GM12878 (cell line): ENCODE data around the gene OSBPL7. TPM values are rescaled to one million over a fixed set of nuclear protein-coding genes. Genes with fewer than 3 reads are reported as not detected.

Experiments
- ATAC-seq: fragments of 200-7000 bp; cut with Tn5 transposase; 3 replicates; pipeline ENCODE4 v1.9.1; 2020; ENCODE audit warnings: mild to moderate bottlenecking, moderate library complexity
- BruUV-seq: library from RNA; stranded (reverse); fragments of 400-500 nt; replicated peaks from 2 replicates; lab custom pipeline; 2021; lab: Mats Ljungman, UMichigan
- CTCF ChIA-PET: fragments of 300-600 bp; sonication (Branson Sonifier 250); formaldehyde crosslinking; extraction: SDS; loops from one replicate; lab custom pipeline; 2021; ENCODE audit warnings: inconsistent platforms; lab: Yijun Ruan, JAX
- POLR2A ChIA-PET: fragments of 350-600 bp; formaldehyde crosslinking; extraction: SDS; loops from one replicate; lab custom pipeline; 2021; ENCODE audit warnings: inconsistent platforms; lab: Charles Lee
- RAD21 ChIA-PET: fragments of 300-600 bp; sonication (Branson Sonifier 250); formaldehyde crosslinking; loops from one replicate; lab custom pipeline; 2023; ENCODE audit warnings: antibody characterized with exemption; ENCODE audit not compliant: unreplicated experiment; lab: Charles Lee
- SMC1A ChIA-PET: fragments of 300-600 bp; sonication (Branson Sonifier 250); formaldehyde crosslinking; loops from one replicate; lab custom pipeline; 2023; ENCODE audit not compliant: unreplicated experiment, uncharacterized antibody; lab: Charles Lee
- DNase-seq: peaks from one replicate; pipeline ENCODE4 v3.0.0-alpha.2; 2011; ENCODE audit warnings: low read depth, low spot score
- FAIRE-seq: peaks from 3 replicates; lab custom pipeline; 2011; peaks lifted over from hg19 to GRCh38; lab: Jason Lieb, UNC
- H2AFZ ChIP-seq: 2 replicates; pipeline ENCODE4 v1.6.0; 2011; ENCODE audit warnings: low read depth, low read length, control low read depth; ENCODE audit not compliant: control insufficient read depth
- H3K27ac ChIP-seq: 2 replicates; pipeline ENCODE4 v1.5.1; 2011; ENCODE audit warnings: control low read depth; ENCODE audit not compliant: control insufficient read depth, insufficient read depth
- H3K27me3 ChIP-seq, 2 experiments: replicated peaks in 1 of 2; 2 replicates each; pipeline versions ENCODE4 v1.6.0 to v1.6.1; 2011; ENCODE audit warnings: low read length in 1 of 2; ENCODE audit not compliant: control insufficient read depth in 2 of 2, insufficient read depth in 2 of 2
- H3K36me3 ChIP-seq, 2 experiments: 2 replicates each; pipeline ENCODE4 v1.5.1; 2011; ENCODE audit warnings: low read length in 1 of 2; ENCODE audit not compliant: control insufficient read depth in 2 of 2, insufficient read depth in 2 of 2
- H3K4me1 ChIP-seq: 2 replicates; pipeline ENCODE4 v1.6.1; 2011; ENCODE audit warnings: mild to moderate bottlenecking, low read length, moderate library complexity, mixed read lengths; ENCODE audit not compliant: control insufficient read depth, insufficient read depth
- H3K4me2 ChIP-seq: 2 replicates; pipeline ENCODE4 v1.6.0; 2011; ENCODE audit warnings: control low read depth; ENCODE audit not compliant: control insufficient read depth, insufficient read depth
- H3K4me3 ChIP-seq: fragments of 200-600 bp; sonication (generic); 2 replicates; pipeline ENCODE4 v1.5.1; 2016
- H3K79me2 ChIP-seq: 2 replicates; pipeline ENCODE4 v1.6.0; 2011; ENCODE audit warnings: low read length; ENCODE audit not compliant: control insufficient read depth, insufficient read depth
- H3K9ac ChIP-seq: 2 replicates; pipeline ENCODE4 v1.8.0; 2011; ENCODE audit warnings: low read length, control low read depth, mixed read lengths; ENCODE audit not compliant: control insufficient read depth, insufficient read depth
- H3K9me3 ChIP-seq: replicated peaks from 3 replicates; pipeline ENCODE4 v1.5.1; 2011; ENCODE audit warnings: mild to moderate bottlenecking, low read length; ENCODE audit not compliant: control insufficient read depth, insufficient read depth
- H4K20me1 ChIP-seq: 2 replicates; pipeline ENCODE4 v1.6.0; 2011; ENCODE audit not compliant: control insufficient read depth, insufficient read depth
- CEBPB ChIP-seq, 2 experiments: fragments of 150-350 bp in 1 of 2; IDR thresholded peaks; 2 replicates each; pipeline ENCODE4 v1.6.1; 2012 to 2014; ENCODE audit warnings: low read depth in 2 of 2, low read length in 2 of 2, borderline replicate concordance in 1 of 2, inconsistent platforms in 1 of 2
- CREB1 ChIP-seq: IDR thresholded peaks from 2 replicates; pipeline ENCODE4 v1.6.1; 2012; ENCODE audit warnings: low read depth, mild to moderate bottlenecking, inconsistent platforms
- CREM ChIP-seq: IDR thresholded peaks from 2 replicates; pipeline ENCODE4 v1.6.1; 2014; ENCODE audit warnings: antibody characterized with exemption, low read depth
- FOXM1 ChIP-seq: IDR thresholded peaks from 2 replicates; pipeline ENCODE4 v1.6.1; 2012; ENCODE audit warnings: low read depth, mild to moderate bottlenecking, inconsistent platforms, low read length, moderate library complexity
- MYC ChIP-seq: IDR thresholded peaks from 2 replicates; pipeline ENCODE4 v1.6.1; 2011; ENCODE audit warnings: mild to moderate bottlenecking, low read length, moderate library complexity, inconsistent platforms; ENCODE audit not compliant: insufficient read depth, insufficient replicate concordance, insufficient read length, severe bottlenecking
- NBN ChIP-seq: fragments of 450-650 bp; IDR thresholded peaks from 2 replicates; pipeline ENCODE4 v1.6.1; 2016
- RB1 ChIP-seq: fragments of 450-650 bp; formaldehyde crosslinking; IDR thresholded peaks from 2 replicates; pipeline ENCODE4 v1.6.1; 2017; ENCODE audit warnings: mild to moderate bottlenecking, borderline replicate concordance
- SIX5 ChIP-seq: IDR thresholded peaks from 2 replicates; pipeline ENCODE4 v1.6.1; 2011; ENCODE audit warnings: mild to moderate bottlenecking, low read depth, low read length, moderate library complexity; ENCODE audit not compliant: severe bottlenecking
- SREBF2 ChIP-seq: IDR thresholded peaks from 2 replicates; pipeline ENCODE4 v1.6.1; 2012; ENCODE audit warnings: mild to moderate bottlenecking, low read length
- STAT1 ChIP-seq: fragments of 450-650 bp; conservative IDR thresholded peaks from 2 replicates; pipeline ENCODE4 v1.6.1; 2014; ENCODE audit warnings: antibody characterized with exemption, mild to moderate bottlenecking
- WRNIP1 ChIP-seq: IDR thresholded peaks from 2 replicates; pipeline ENCODE4 v1.6.1; 2011; ENCODE audit warnings: low read depth, low read length, improper control_type of control experiment, borderline replicate concordance
- WGBS: methylation state at CpG from one replicate; pipeline ENCODE4 v1.1.6; 2016; ENCODE audit warnings: low lambda C conversion rate; ENCODE audit not compliant: insufficient replicate concordance, insufficient coverage; ENCODE audit errors: missing lambda C conversion rate; 5-methylcytosine and 5-hydroxymethylcytosine counted together
- in situ Hi-C: fragments of 300-500 bp; cut with MboI; formaldehyde crosslinking; loops from 9 replicates; pipeline ENCODE4 v1.14.3; 2018; ENCODE audit warnings: mixed read lengths
- intact Hi-C: fragments of 100-400 bp; cut with micrococcal nuclease; formaldehyde crosslinking; loops from one replicate; pipeline ENCODE4 v1.14.2; 2022; ENCODE audit not compliant: unreplicated experiment
- polyA plus RNA-seq, 11 experiments: library from polyadenylated mRNA; depleted of rRNA in 4 of 11; unstranded in 6 of 11; stranded (reverse) in 5 of 11; fragments of >200 nt; fragmentation: Nextera tagmentation in 4 of 11; fragmentation: Illumina TruSeq in 1 of 11; extraction: Ambion mirVana in 4 of 11; extraction: Trizol in 1 of 11; gene quantifications; 1 replicate in 1 of 11; 2 replicates in 10 of 11; pipeline versions ENCODE4 v1.2.1 to v1.2.3, GENCODE V29; 2011 to 2016; ENCODE audit warnings: inconsistent platforms in 2 of 11, missing spikeins in 2 of 11, low read depth in 1 of 11
- total RNA-seq, 4 experiments: library from RNA; depleted of rRNA in 3 of 4; stranded (reverse); fragments of >200 nt in 3 of 4; fragmentation: Illumina TruSeq in 1 of 4; extraction: Trizol in 1 of 4; gene quantifications; 2 replicates each; pipeline versions ENCODE4 v1.2.1 to v1.2.3, GENCODE V29; 2013 to 2021
- TF ChIP-seq, protein P1 (sequence below): fragments of 450-650 bp; IDR thresholded peaks from 2 replicates; pipeline ENCODE4 v1.6.1; 2017; ENCODE audit warnings: mild to moderate bottlenecking
- TF ChIP-seq, protein P2 (sequence below): fragments of 450-650 bp; IDR thresholded peaks from 2 replicates; pipeline ENCODE4 v1.6.1; 2017; ENCODE audit warnings: borderline replicate concordance
- TF ChIP-seq, protein P3 (sequence below): IDR thresholded peaks from 2 replicates; pipeline ENCODE4 v1.6.1; 2012; ENCODE audit warnings: mild to moderate bottlenecking, low read depth, low read length

OSBPL7 gene
- total and polyA plus RNA-seq, 10 of the 15 experiments (the other 5 are each of a cell fraction or from before 2014, with no cell fraction given), result 0.50 to 16.1 (median 6.7) TPM

DNA sequence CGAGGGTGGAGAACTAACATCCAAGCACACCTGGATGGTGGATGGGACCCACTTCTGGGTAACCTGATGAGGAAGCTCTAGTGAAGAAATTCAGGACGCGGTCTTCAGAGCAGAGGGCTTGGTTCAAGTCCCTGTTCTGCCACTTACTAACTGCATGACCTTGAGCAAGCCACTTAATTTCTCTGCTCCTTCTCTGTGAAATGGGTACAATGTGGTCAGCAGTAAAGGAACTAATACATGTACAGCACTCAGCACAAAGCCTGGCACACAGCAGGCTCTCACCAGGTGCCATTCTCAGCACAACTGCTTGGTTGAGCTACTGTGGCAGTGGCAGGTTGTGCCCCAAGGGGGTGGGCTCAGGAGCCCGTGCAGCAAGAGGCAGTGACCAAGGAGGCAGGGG is 1.9 kb upstream of the OSBPL7 start:
- no peak overlapping the region for H2AFZ ChIP-seq
- no peak for ATAC-seq
- no peak for DNase-seq
- no peak overlapping the region for H3K27ac ChIP-seq
- H3K4me1 ChIP-seq, result peaks cover 10% of the 10 kb centered on the region
- no peak overlapping the region for H3K4me2 ChIP-seq
- no TSS peak for BruUV-seq
- H4K20me1 ChIP-seq, result no peaks in the 10 kb centered on the region
- FAIRE-seq, result no peak
- in situ Hi-C loops, result no loop called here
- ChIA-PET SMC1A (interaction anchor here (1.0 kb wide), 1 partner anchor 16 kb away, joined by 3 read pairs; no protein-coding TSS in a partner anchor), CTCF (interaction anchor here (1.4 to 2.5 kb wide), 2 partner anchors 7 to 58 kb away, joined by 4 to 20 read pairs; partner anchors contain the start of genes LRRC46 and MRPL10), RAD21 (no interaction called here), POLR2A (no interaction called here)
- peaks cover 11 to 18% of the 10 kb centered on the region in 2 experiments; a peak in 3 of 4 replicates for H3K36me3 ChIP-seq
- peaks cover 7% of the 10 kb centered on the region; the same call in 1 of the 2 replicates for H3K79me2 ChIP-seq
- WGBS, result 76% methylated on average over 4 of the region's 4 CpGs
- no peaks in the 10 kb centered on the region for H3K27me3 ChIP-seq
- intact Hi-C loops, result no loop called here
- TF ChIP-seq CEBPB (IDR thresholded peaks at IDR 0.05; ENCODE audit: borderline replicate concordance in 1 of 2, low read depth in 2 of 2, low read length in 2 of 2) (no peak), STAT1 (no peak), SREBF2 (no peak), CREM (no peak), FOXM1 (no peak), MYC (no peak), CREB1 (no peak), SIX5 (no peak), RB1 (no peak), WRNIP1 (no peak), NBN (no peak)
- TF ChIP-seq, protein P1, sequence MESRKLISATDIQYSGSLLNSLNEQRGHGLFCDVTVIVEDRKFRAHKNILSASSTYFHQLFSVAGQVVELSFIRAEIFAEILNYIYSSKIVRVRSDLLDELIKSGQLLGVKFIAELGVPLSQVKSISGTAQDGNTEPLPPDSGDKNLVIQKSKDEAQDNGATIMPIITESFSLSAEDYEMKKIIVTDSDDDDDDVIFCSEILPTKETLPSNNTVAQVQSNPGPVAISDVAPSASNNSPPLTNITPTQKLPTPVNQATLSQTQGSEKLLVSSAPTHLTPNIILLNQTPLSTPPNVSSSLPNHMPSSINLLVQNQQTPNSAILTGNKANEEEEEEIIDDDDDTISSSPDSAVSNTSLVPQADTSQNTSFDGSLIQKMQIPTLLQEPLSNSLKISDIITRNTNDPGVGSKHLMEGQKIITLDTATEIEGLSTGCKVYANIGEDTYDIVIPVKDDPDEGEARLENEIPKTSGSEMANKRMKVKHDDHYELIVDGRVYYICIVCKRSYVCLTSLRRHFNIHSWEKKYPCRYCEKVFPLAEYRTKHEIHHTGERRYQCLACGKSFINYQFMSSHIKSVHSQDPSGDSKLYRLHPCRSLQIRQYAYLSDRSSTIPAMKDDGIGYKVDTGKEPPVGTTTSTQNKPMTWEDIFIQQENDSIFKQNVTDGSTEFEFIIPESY, result no peak
- TF ChIP-seq, protein P2, sequence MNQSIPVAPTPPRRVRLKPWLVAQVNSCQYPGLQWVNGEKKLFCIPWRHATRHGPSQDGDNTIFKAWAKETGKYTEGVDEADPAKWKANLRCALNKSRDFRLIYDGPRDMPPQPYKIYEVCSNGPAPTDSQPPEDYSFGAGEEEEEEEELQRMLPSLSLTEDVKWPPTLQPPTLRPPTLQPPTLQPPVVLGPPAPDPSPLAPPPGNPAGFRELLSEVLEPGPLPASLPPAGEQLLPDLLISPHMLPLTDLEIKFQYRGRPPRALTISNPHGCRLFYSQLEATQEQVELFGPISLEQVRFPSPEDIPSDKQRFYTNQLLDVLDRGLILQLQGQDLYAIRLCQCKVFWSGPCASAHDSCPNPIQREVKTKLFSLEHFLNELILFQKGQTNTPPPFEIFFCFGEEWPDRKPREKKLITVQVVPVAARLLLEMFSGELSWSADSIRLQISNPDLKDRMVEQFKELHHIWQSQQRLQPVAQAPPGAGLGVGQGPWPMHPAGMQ, result no peak
- TF ChIP-seq, protein P3, sequence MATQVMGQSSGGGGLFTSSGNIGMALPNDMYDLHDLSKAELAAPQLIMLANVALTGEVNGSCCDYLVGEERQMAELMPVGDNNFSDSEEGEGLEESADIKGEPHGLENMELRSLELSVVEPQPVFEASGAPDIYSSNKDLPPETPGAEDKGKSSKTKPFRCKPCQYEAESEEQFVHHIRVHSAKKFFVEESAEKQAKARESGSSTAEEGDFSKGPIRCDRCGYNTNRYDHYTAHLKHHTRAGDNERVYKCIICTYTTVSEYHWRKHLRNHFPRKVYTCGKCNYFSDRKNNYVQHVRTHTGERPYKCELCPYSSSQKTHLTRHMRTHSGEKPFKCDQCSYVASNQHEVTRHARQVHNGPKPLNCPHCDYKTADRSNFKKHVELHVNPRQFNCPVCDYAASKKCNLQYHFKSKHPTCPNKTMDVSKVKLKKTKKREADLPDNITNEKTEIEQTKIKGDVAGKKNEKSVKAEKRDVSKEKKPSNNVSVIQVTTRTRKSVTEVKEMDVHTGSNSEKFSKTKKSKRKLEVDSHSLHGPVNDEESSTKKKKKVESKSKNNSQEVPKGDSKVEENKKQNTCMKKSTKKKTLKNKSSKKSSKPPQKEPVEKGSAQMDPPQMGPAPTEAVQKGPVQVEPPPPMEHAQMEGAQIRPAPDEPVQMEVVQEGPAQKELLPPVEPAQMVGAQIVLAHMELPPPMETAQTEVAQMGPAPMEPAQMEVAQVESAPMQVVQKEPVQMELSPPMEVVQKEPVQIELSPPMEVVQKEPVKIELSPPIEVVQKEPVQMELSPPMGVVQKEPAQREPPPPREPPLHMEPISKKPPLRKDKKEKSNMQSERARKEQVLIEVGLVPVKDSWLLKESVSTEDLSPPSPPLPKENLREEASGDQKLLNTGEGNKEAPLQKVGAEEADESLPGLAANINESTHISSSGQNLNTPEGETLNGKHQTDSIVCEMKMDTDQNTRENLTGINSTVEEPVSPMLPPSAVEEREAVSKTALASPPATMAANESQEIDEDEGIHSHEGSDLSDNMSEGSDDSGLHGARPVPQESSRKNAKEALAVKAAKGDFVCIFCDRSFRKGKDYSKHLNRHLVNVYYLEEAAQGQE, result no peak
- no peak overlapping the region for H3K4me3 ChIP-seq
- no peaks in the 10 kb centered on the region for H3K9me3 ChIP-seq
- no peak overlapping the region for H3K9ac ChIP-seq
